ENCODE measurements around the gene PMPCB. TPM values are rescaled to one million over a fixed set of nuclear protein-coding genes. Genes with fewer than 3 reads are reported as not detected.

The PMPCB gene
- total and polyA plus RNA-seq, 12 donors: 51.5 to 98.4 (median 89.0) TPM

GRCh38 chr7:103297837-103298179 lies 573 bp downstream of the PMPCB start:
- 1 to 3% methylated on average over 7 of the region's 7 CpGs for WGBS, 2 donors
- Histone ChIP-seq H3K9me3 (no peaks in the 10 kb centered on the region), H3K27me3 (no peaks in the 10 kb centered on the region), H3K36me3 (peaks cover 0 to 43% (median 19%) of the 10 kb centered on the region in 9 donors), H3K27ac (peak overlapping the region in 9 of 10 donors; percentile 72 to 92 (median 87)), H3K4me1 (peaks cover 0 to 23% (median 17%) of the 10 kb centered on the region in 9 donors), H3K4me3 (peak overlapping the region; percentile 70 to 95 (median 86))
- no peak for ATAC-seq
- DNase-seq: no peak
- intact Hi-C loops (cut with DNase I): loop anchor here in 3 of 10 donors (2.0 to 10.0 kb wide), 3 partner anchors 47 to 109 kb away; partner anchors contain the start of genes DNAJC2 (in 3 of the 3) and PSMC2 (in 1 of the 3)
- TF ChIP-seq, protein P1, sequence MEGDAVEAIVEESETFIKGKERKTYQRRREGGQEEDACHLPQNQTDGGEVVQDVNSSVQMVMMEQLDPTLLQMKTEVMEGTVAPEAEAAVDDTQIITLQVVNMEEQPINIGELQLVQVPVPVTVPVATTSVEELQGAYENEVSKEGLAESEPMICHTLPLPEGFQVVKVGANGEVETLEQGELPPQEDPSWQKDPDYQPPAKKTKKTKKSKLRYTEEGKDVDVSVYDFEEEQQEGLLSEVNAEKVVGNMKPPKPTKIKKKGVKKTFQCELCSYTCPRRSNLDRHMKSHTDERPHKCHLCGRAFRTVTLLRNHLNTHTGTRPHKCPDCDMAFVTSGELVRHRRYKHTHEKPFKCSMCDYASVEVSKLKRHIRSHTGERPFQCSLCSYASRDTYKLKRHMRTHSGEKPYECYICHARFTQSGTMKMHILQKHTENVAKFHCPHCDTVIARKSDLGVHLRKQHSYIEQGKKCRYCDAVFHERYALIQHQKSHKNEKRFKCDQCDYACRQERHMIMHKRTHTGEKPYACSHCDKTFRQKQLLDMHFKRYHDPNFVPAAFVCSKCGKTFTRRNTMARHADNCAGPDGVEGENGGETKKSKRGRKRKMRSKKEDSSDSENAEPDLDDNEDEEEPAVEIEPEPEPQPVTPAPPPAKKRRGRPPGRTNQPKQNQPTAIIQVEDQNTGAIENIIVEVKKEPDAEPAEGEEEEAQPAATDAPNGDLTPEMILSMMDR (IDR thresholded peaks at IDR 0.05): no peak

GRCh38 chr7:103299660-103300059 lies 2.4 kb downstream of the PMPCB start:
- 92% methylated on average over 6 of the region's 6 CpGs for WGBS, 2 donors
- DNase-seq: no peak
- no peak overlapping the region for H3K27ac ChIP-seq
- H3K27me3 ChIP-seq: no peaks in the 10 kb centered on the region
- TF ChIP-seq, protein P1 (IDR thresholded peaks at IDR 0.05): no peak
- intact Hi-C loops (cut with DNase I): loop anchor here in 3 of 10 donors (5.0 to 10.0 kb wide), 2 partner anchors 45 to 108 kb away; partner anchors contain the start of genes DNAJC2 (in 1 of the 3) and PSMC2 (in 1 of the 3)
- no peaks in the 10 kb centered on the region for H3K9me3 ChIP-seq
- H3K36me3 ChIP-seq: peaks cover 0 to 62% (median 37%) of the 10 kb centered on the region in 9 donors
- ATAC-seq: no peak
- H3K4me1 ChIP-seq: peaks cover 0 to 23% (median 17%) of the 10 kb centered on the region in 9 donors
- no peak overlapping the region for H3K4me3 ChIP-seq

DNA sequence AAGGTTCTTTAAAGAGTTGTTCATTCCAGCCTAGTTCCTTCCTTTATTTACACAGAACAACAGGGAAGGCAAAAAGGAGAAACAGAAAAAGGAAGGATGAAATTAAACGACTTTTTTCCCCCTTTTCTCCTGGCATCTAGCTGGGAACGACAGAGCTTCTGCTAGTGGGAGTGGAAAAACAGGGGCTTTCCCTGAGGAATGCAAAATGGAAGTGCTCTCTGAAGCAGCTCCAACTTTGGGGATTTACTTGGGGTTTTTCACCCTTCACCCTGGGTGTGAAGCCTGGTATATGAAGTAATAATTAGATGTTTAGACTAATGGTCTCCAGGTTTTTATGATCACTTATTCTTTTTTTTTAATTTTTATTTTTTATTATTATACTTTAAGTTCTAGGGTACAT lies 4.2 kb downstream of the PMPCB start:
- Histone ChIP-seq H3K4me3 (no peak overlapping the region), H3K36me3 (peaks cover 0 to 79% (median 51%) of the 10 kb centered on the region in 9 donors), H3K4me1 (peaks cover 0 to 23% (median 17%) of the 10 kb centered on the region in 9 donors), H3K9me3 (no peaks in the 10 kb centered on the region), H3K27me3 (no peaks in the 10 kb centered on the region), H3K27ac (no peak overlapping the region)
- DNase-seq (no peak), ATAC-seq (no peak)
- TF ChIP-seq, protein P1 (IDR thresholded peaks at IDR 0.05): no peak
- WGBS, 2 donors: 67 to 74% methylated on average over 2 of the region's 2 CpGs
- intact Hi-C loops (cut with DNase I): no loop called here

DNA sequence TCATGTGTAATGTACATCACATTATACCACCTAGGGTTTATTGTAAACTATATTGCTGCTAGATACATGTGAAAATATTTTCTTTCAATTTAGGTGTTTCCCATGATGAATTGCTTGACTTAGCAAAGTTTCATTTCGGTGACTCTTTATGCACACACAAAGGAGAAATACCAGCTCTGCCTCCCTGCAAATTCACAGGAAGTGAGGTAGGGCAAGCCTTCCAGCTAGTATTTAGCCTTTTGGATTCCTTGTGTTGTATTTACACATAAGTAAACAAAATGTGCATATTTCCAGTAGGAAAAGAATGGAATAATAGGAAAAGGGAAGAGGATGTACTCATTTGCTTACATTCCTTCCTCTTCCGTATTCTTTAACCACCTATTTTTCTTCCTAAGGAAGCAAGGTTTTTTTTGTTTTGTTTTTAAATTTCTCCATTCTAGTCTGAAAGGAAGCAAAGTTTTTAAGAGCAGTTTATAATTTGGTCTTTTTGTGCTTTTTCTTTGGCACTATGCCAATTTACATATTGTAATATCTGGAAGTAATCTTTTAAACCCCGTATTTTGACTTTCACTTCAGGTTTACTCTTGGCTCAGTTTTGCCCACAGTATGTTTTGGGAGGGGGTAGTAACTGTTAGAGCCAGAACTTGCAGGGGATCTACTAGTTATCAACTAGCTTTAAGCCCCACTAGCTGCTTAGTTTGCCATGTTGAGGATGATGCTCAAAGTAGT lies 10.4 kb downstream of the PMPCB start:
- no peaks in the 10 kb centered on the region for H3K9me3 ChIP-seq
- intact Hi-C loops (cut with DNase I): loop anchor here in 1 of 10 donors (5.0 kb wide), 1 partner anchor 50 kb away; no protein-coding TSS in a partner anchor
- peak overlapping the region in 1 of 10 donors; percentile 11 for H3K27ac ChIP-seq
- WGBS, 2 donors: 70 to 71% methylated on average over 3 of the region's 3 CpGs
- H3K4me1 ChIP-seq: peaks cover 0 to 9% (median 0%) of the 10 kb centered on the region in 9 donors
- ATAC-seq (no peak), DNase-seq (no peak)
- H3K4me3 ChIP-seq: no peak overlapping the region
- no peaks in the 10 kb centered on the region for H3K27me3 ChIP-seq
- peaks cover 0 to 100% (median 90%) of the 10 kb centered on the region in 9 donors for H3K36me3 ChIP-seq
- TF ChIP-seq, protein P1 (IDR thresholded peaks at IDR 0.05): no peak
